ENCODE measurements around the gene CDK5.

The CDK5 gene

DNA sequence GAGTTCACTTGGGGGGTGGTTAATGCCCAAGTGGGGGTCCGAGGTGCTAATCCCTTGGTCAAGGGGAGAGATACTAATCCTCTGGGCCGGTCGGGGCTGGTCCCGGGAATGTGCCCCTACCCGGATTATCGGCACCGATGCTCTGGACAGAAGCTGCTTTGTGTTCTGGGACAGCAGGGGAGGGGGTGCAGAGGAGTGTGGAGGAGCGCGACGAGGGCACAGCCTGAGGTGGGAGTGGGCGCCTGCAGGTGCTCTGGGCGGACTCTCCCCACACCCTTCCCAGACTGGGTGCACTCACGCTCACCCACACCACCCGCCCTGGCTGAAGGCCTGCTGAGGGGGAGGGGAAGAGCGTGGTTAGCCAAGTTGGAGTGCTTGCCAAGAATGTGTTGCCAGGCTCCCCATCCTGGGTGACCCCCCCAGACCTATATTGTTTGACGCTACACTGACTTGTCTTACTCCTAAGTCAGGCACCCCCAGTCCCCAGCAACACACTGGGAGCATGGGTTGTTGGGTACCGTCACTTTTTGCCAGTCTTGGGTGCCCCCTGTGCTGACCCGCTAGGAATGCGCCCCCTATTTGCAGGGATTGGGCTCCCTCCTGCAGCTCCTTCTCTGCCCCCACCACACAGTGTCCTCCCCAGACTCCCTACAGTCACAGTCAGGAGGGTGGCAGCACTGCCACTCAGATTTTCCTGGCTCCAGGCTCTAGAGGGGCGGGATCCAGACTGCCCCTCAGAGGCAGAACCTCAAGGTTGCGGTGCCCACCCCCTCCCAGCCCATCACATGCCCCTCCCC lies 2.9 kb upstream of the CDK5 start:
- H3K4me1 ChIP-seq: peaks cover 23% of the 10 kb centered on the region
- no peaks in the 10 kb centered on the region for H3K9me3 ChIP-seq
- in situ Hi-C loops (cut with MboI; ENCODE audit: low sequenced_read_pairs): no loop called here
- H3K4me3 ChIP-seq: peak overlapping the region; percentile 88
- H3K27me3 ChIP-seq (ENCODE audit: low read depth): no peaks in the 10 kb centered on the region
- DNase-seq (ENCODE audit: low spot score in 2 of 2): peak in 1 of 2 experiments; percentile 51
- H3K36me3 ChIP-seq (replicated peaks): peaks cover 29% of the 10 kb centered on the region

DNA sequence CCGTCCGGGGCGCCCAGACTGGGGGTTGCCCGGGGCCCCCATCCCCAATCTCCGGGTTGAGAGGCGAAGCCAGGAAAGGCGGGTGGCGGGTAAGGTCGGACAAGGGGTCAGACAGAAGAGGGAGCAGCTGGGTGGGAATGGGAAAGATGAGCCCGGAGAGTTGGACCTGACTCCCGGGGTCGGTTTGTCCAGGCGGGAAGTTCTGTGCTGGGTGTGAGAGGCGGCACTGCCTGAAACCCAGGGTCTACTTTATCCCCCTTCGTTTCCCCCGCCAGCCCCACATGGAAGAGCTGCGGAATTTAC lies 2.4 kb upstream of the CDK5 start:
- H3K4me1 ChIP-seq: peaks cover 23% of the 10 kb centered on the region
- no peak for DNase-seq (ENCODE audit: low spot score in 2 of 2)
- H3K36me3 ChIP-seq (replicated peaks): peaks cover 24% of the 10 kb centered on the region
- H3K27me3 ChIP-seq (ENCODE audit: low read depth): no peaks in the 10 kb centered on the region
- H3K4me3 ChIP-seq: peak overlapping the region; percentile 88
- no peaks in the 10 kb centered on the region for H3K9me3 ChIP-seq
- in situ Hi-C loops (cut with MboI; ENCODE audit: low sequenced_read_pairs): no loop called here

DNA sequence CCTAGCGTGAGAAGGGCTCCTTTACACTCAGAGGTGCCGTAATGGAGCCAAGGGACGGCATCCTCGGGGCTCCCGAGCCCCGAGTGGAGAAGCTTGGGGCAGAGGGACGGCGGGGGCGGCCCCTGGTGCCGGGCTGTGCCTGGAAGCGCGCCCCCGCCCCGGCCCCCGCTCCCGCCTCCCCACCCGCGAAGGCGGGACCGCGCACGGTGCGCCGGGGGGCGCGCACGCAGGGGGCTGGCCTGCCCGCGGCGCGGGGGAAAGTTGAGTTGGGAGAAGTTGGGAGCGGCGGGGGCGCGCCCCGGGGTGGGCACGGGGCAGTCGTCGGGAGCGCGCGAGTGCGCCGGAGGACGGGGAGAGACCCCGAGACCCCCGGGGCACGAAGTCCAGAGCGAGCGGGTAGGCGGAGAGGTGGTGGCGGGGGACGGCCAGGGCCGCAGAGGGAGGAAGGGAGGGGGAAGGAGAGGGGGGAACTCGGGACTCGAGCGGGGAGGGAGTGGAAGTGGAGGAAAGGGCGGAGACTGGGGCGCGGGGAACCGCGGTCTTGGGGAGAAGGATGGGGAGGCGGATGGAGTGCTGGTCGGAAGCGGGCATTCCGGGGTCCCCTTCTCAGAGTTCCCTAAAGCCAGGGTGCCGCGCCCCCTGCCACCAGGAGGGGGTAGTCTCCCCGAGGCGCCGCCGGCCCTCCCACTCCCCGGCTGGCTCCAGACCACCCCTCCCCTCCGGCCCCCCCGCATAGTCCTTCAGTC lies 1.8 kb upstream of the CDK5 start, which contains the start of gene SLC4A2:
Gene SLC4A2 (plus strand): TSS at position 223 of the 746 bp plus-strand sequence. CDS start 2,399 bp downstream, outside the sequence.
- peak; percentile 45 to 86 for DNase-seq (ENCODE audit: low spot score in 2 of 2)
- Histone ChIP-seq H3K9me3 (no peaks in the 10 kb centered on the region), H3K27me3 (ENCODE audit: low read depth) (no peaks in the 10 kb centered on the region), H3K4me1 (peaks cover 23% of the 10 kb centered on the region), H3K4me3 (peak within 1 kb of the TSS; percentile 88), H3K36me3 (replicated peaks) (peaks cover 19% of the 10 kb centered on the region)
- in situ Hi-C loops (cut with MboI; ENCODE audit: low sequenced_read_pairs): no loop called here

DNA sequence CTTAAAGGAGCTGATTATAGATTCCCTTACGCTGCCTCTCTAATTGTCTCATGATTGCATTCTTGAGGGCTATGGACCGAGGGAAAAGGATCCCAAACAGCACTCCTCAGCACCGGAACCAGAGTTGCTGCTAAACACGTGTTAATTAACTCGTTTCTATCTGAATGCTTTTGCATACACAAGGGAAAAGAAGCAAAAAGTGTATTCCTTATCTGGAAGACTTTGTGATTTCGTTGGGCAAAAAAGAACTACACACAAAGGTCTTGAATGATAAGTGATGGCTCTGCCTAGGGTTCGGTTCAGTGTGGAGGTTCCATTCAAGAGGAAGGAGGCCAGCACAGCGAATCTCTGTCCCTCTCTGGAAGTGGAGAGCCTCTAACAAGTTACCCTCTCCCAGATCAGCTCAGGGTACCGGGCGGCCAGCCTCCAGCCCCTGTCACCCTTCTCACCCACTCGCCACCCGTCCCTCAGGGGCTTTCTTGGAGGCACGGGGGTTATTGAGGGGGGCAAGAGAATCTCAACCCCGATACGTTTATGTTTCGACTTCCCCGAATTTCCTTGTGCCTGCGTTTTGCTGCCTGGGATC lies 1.2 kb upstream of the CDK5 start:
- H3K4me1 ChIP-seq: peaks cover 23% of the 10 kb centered on the region
- H3K36me3 ChIP-seq (replicated peaks): peaks cover 16% of the 10 kb centered on the region
- H3K27me3 ChIP-seq (ENCODE audit: low read depth): no peaks in the 10 kb centered on the region
- no peak for DNase-seq (ENCODE audit: low spot score in 2 of 2)
- in situ Hi-C loops (cut with MboI; ENCODE audit: low sequenced_read_pairs): no loop called here
- H3K9me3 ChIP-seq: no peaks in the 10 kb centered on the region
- H3K4me3 ChIP-seq: peak overlapping the region; percentile 88

DNA sequence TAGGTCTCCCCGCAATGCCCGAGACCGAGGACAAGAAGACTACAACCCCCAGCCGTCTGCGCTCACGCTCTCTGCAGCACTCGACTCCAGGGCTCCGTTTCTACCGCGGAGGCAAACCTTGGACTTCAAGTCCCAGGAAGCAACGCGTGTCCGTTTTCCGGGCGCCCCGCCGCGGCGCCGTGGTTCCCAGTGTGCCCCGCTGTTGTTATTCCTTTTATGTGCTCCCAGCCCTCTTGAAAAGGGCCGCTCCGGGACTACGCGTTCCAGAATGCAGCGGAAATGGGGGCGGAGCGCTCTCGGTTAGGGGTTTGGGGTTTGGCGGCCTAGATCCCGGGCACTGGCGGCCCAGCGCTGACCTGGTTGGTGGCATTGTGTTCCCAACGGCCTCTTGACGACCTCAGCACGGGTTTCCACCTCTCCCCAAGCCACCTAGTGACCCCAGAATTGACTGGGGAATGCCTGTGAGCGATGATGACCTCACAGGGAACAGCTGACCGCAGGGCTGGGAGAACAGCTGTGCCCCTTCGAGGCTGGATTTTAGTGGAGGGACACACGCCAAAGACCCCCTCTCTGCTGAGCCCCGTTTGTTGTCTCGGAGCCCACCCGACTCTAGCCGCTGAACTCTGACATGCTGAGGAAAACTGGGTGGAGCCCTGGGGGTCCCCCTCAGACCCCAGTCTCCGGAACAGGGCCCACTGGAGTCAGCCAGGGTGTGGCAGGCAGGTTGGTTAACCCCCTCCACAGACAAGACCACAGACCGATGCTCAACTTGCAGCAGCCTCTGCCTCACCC lies 488 bp upstream of the CDK5 start:
- Histone ChIP-seq H3K4me1 (peaks cover 23% of the 10 kb centered on the region), H3K27me3 (ENCODE audit: low read depth) (no peaks in the 10 kb centered on the region), H3K4me3 (peak overlapping the region; percentile 88), H3K36me3 (replicated peaks) (peaks cover 10% of the 10 kb centered on the region), H3K9me3 (no peaks in the 10 kb centered on the region)
- peak; percentile 97 to 98 for DNase-seq (ENCODE audit: low spot score in 2 of 2)
- in situ Hi-C loops (cut with MboI; ENCODE audit: low sequenced_read_pairs): no loop called here

DNA sequence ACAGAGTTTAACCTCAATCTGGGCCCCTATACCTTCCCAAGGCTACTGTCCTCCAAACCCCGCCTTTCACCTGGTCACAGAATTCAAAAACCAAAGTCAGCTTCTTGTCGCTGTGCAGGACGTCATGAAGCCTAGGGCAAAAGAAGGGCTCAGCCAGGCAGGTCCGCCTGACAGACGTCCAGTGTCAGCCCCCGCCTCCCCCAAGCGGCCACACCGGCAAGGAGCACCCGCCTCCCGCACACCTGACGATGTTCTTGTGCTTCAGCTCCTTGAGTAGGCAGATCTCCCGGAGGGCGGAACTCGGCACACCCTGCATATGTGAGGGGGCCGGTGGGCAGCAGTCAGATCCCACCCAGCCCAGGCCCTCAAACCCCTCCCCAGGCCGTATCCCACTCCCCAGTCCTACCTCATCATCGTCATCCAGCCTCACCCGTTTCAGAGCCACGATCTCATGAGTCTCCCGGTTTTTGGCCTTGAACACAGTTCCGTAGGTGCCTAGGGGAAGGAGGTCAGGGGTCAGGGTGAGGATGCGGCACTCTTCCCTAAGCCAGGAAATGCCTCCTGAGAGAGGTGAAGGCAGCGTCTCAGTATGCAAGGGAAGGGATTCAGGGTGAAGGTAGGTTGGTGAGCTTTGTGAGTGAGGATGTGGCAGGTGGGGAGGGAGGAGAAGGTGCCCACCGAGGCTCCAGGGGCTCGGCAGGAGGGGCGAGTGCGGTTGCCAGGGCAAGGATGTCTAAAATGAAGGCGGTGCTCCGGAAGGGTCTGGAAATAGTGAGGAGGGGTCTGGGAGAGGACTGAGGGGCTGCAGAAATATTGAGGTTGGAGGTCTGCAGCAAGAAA lies 811 bp downstream of the CDK5 start:
- no peak for DNase-seq (ENCODE audit: low spot score in 2 of 2)
- H3K36me3 ChIP-seq (replicated peaks): peaks cover 2% of the 10 kb centered on the region; the same call in 1 of the 2 replicates
- peak overlapping the region; percentile 88 for H3K4me3 ChIP-seq
- peaks cover 21% of the 10 kb centered on the region for H3K4me1 ChIP-seq
- H3K9me3 ChIP-seq: no peaks in the 10 kb centered on the region
- in situ Hi-C loops (cut with MboI; ENCODE audit: low sequenced_read_pairs): no loop called here
- H3K27me3 ChIP-seq (ENCODE audit: low read depth): no peaks in the 10 kb centered on the region

DNA sequence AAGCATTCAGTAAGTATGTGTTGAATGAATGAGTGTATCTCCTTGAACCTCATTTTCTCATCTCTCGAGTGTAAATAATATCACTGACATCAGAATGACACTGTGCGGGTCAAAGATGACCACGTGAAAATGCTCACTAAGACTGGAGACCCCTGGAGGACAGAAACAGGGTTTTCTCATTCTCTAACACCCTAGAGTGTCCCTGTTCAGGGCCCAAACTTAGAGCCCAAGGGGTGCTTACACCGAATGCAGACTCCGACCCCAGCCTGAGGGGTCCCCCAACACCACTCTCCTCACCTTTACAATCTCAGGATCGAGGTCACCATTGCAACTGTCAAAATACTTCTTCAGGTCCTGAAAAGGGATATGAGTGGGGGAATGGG lies 1.4 kb downstream of the CDK5 start:
- no peak for DNase-seq (ENCODE audit: low spot score in 2 of 2)
- no peaks in the 10 kb centered on the region for H3K27me3 ChIP-seq (ENCODE audit: low read depth)
- in situ Hi-C loops (cut with MboI; ENCODE audit: low sequenced_read_pairs): no loop called here
- peaks cover 16% of the 10 kb centered on the region for H3K4me1 ChIP-seq
- H3K4me3 ChIP-seq: no peak overlapping the region
- no peaks in the 10 kb centered on the region for H3K9me3 ChIP-seq
- no peaks in the 10 kb centered on the region for H3K36me3 ChIP-seq (replicated peaks)

DNA sequence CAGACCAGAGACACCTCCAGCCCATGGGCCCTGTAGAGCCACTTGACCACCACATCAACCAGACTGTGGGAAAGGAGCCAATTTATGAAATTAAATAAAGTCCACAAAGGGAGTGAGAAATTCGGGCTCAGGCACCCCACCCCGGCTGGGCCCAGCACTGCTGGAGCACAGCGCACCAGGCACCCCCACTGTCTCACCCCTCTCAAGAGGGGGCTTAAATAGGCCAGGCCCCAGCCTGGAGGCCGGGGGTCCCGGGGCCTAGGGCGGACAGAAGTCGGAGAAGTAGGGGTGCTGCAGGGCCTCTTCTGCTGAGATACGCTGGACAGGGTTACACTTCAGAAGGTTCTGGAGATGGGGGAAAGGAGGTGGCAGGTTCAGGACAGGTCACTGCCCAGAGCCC lies 3.9 kb downstream of the CDK5 start:
- H3K36me3 ChIP-seq (replicated peaks): no peaks in the 10 kb centered on the region
- in situ Hi-C loops (cut with MboI; ENCODE audit: low sequenced_read_pairs): no loop called here
- no peak overlapping the region for H3K4me3 ChIP-seq
- no peaks in the 10 kb centered on the region for H3K9me3 ChIP-seq
- peaks cover 6% of the 10 kb centered on the region for H3K4me1 ChIP-seq
- no peaks in the 10 kb centered on the region for H3K27me3 ChIP-seq (ENCODE audit: low read depth)
- no peak for DNase-seq (ENCODE audit: low spot score in 2 of 2)

DNA sequence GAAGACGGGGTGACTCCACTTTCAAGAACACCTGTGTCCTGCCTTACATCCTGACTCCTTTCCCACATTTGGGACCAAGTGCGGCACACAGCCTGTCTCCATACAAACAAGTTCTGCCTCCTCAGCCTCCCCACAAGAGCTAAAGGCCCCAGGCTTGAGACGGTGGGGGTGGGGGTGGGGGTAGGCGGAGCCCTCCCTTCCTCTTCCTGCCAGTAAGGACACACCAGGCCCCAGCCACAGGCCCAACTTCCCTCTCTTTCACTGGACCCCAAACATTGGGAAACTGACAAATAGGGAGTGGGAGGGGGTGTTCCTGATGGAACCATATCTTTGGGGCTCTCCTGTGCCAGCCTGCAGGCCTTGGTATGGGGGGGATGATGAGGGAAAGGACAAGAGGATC lies 4.6 kb downstream of the CDK5 start:
- H3K9me3 ChIP-seq: no peaks in the 10 kb centered on the region
- in situ Hi-C loops (cut with MboI; ENCODE audit: low sequenced_read_pairs): no loop called here
- H3K4me1 ChIP-seq: no peaks in the 10 kb centered on the region; the same call in 1 of the 2 replicates
- no peak overlapping the region for H3K4me3 ChIP-seq
- H3K36me3 ChIP-seq (replicated peaks): no peaks in the 10 kb centered on the region
- H3K27me3 ChIP-seq (ENCODE audit: low read depth): no peaks in the 10 kb centered on the region
- DNase-seq (ENCODE audit: low spot score in 2 of 2): no peak

DNA sequence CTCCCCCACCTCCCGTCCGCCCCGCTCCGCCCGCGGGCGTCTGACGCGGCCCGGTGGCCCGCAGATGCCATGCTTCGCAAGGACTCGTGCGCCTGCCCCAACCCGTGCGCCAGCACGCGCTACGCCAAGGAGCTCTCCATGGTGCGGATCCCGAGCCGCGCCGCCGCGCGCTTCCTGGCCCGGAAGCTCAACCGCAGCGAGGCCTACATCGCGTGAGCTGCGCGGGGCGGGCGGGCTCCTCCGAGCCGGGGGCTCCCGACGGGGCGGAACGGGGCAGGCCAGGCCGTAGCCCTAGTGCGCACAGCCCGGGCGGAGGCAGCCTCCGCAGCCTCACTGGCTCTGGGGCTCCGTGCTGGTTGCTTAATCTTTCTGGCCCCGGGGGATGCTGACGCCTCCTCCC lies 6.6 kb downstream of the CDK5 start:
- Histone ChIP-seq H3K9me3 (no peaks in the 10 kb centered on the region), H3K27me3 (ENCODE audit: low read depth) (no peaks in the 10 kb centered on the region), H3K4me3 (no peak overlapping the region), H3K4me1 (no peaks in the 10 kb centered on the region), H3K36me3 (replicated peaks) (no peaks in the 10 kb centered on the region)
- no peak for DNase-seq (ENCODE audit: low spot score in 2 of 2)
- in situ Hi-C loops (cut with MboI; ENCODE audit: low sequenced_read_pairs): no loop called here

DNA sequence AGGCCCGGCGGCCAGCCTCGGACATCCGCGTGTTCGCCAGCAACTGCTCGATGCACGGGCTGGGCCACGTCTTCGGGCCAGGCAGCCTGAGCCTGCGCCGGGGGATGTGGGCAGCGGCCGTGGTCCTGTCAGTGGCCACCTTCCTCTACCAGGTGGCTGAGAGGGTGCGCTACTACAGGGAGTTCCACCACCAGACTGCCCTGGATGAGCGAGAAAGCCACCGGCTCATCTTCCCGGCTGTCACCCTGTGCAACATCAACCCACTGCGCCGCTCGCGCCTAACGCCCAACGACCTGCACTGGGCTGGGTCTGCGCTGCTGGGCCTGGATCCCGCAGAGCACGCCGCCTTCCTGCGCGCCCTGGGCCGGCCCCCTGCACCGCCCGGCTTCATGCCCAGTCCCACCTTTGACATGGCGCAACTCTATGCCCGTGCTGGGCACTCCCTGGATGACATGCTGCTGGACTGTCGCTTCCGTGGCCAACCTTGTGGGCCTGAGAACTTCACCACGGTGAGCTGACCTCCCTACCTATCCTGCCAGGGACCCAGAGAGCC lies 8.7 kb downstream of the CDK5 start:
- in situ Hi-C loops (cut with MboI; ENCODE audit: low sequenced_read_pairs): no loop called here
- DNase-seq (ENCODE audit: low spot score in 2 of 2): no peak
- Histone ChIP-seq H3K27me3 (ENCODE audit: low read depth) (no peaks in the 10 kb centered on the region), H3K9me3 (no peaks in the 10 kb centered on the region), H3K36me3 (replicated peaks) (no peaks in the 10 kb centered on the region; the same call in 1 of the 2 replicates), H3K4me3 (no peak overlapping the region), H3K4me1 (no peaks in the 10 kb centered on the region)

DNA sequence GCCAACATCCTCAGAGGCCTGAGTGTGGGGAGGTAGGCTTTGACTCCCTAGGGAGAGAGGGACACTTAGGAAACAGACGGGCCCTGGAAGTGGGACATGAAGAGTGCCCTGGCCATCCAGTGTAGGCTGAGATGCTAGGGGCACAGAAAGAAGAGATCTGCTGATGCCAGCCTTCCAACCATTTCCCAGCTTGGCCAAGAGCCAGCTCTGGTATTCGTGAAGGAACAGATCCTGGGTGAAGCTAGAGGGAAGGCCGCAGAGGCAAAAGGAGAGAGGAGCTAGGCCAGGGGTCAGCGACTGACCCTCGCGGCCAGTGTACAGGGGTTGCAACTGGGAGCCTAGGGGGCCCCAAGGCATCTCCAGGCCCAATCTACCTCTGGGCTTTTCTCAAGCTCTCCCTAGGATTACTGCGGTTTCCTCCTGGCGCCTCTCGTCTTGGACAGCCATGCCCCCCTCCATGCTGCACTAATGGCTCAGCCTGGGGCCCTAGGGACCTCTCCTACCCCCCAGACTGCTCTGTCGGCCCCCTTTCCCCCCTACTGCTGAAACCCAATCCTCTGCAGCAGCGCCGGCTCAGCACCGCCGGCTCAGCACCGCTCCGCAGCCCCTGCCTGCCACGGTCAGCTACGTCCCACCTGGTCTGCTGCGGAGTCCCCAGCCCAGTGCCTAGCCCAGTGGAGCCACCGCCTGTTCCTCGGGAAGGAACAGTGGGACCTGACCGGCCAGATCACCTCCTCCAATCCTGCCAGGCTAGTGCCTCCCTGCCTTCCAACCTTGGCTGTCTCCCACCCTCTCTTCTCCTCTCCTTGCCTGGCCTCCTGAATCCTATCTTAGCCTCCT lies 9.5 kb downstream of the CDK5 start, which contains the start of gene ASIC3:
Gene ASIC3 (plus strand): TSS at position 556 of the 840 bp plus-strand sequence. CDS start 355 bp downstream, outside the sequence.
- H3K9me3 ChIP-seq: no peaks in the 10 kb centered on the region
- no peak within 1 kb of the TSS for H3K4me3 ChIP-seq
- H3K4me1 ChIP-seq: no peaks in the 10 kb centered on the region
- H3K27me3 ChIP-seq (ENCODE audit: low read depth): no peaks in the 10 kb centered on the region
- H3K36me3 ChIP-seq (replicated peaks): no peaks in the 10 kb centered on the region; the same call in 1 of the 2 replicates
- in situ Hi-C loops (cut with MboI; ENCODE audit: low sequenced_read_pairs): no loop called here
- DNase-seq (ENCODE audit: low spot score in 2 of 2): no peak
